HepG2 (cell line): Measurements from ENCODE around the gene RUSC1. TPM values are rescaled to one million over a fixed set of nuclear protein-coding genes. Genes with fewer than 3 reads are reported as not detected.

Source experiments
- HMG20A ChIP-seq: IDR thresholded peaks from 2 replicates; pipeline ENCODE4 v1.6.1; 2016; ENCODE audit warnings: borderline replicate concordance
- HMGXB4 ChIP-seq, 2 experiments: sonication (generic) in 1 of 2; formaldehyde crosslinking in 1 of 2; IDR thresholded peaks; 2 replicates each; pipeline versions ENCODE4 v1.4.0 to v1.6.1; 2018 to 2020; ENCODE audit warnings: missing genetic modification reagents in 2 of 2, borderline replicate concordance in 1 of 2, low read depth in 1 of 2, mild to moderate bottlenecking in 1 of 2, missing biosample characterization in 1 of 2
- JARID2 ChIP-seq: sonication (generic); formaldehyde crosslinking; IDR thresholded peaks from 2 replicates; pipeline ENCODE4 v1.8.1; 2023; ENCODE audit warnings: missing genetic modification reagents, inconsistent platforms; ENCODE audit not compliant: insufficient replicate concordance
- LCORL ChIP-seq, 2 experiments: fragments of 450-650 bp in 1 of 2; sonication (generic) in 1 of 2; formaldehyde crosslinking in 1 of 2; IDR thresholded peaks; 2 replicates each; pipeline versions ENCODE4 v1.5.0 to v1.6.1; 2017 to 2020; ENCODE audit warnings: antibody characterized with exemption in 1 of 2, missing genetic modification reagents in 1 of 2
- MEF2D ChIP-seq: sonication (generic); formaldehyde crosslinking; IDR thresholded peaks from 2 replicates; pipeline ENCODE4 v1.5.1; 2020; ENCODE audit warnings: mild to moderate bottlenecking, missing genetic modification reagents
- NCOR1 ChIP-seq: fragments of 200-600 bp; sonication (generic); IDR thresholded peaks from 2 replicates; pipeline ENCODE4 v1.7.0; 2017; ENCODE audit warnings: antibody characterized with exemption, low read length, borderline replicate concordance
- RAD51 ChIP-seq: fragments of 450-650 bp; IDR thresholded peaks from 2 replicates; pipeline ENCODE4 v1.6.1; 2016; ENCODE audit warnings: borderline replicate concordance
- TSC22D2 ChIP-seq: sonication (generic); formaldehyde crosslinking; IDR thresholded peaks from 2 replicates; pipeline ENCODE4 v1.5.1; 2020; ENCODE audit warnings: missing genetic modification reagents, mild to moderate bottlenecking, borderline replicate concordance
- USF2 ChIP-seq, 2 experiments: sonication (generic) in 1 of 2; formaldehyde crosslinking in 1 of 2; IDR thresholded peaks; 2 replicates each; pipeline versions ENCODE4 v1.5.1 to v1.6.1; 2011 to 2020; ENCODE audit warnings: borderline replicate concordance in 1 of 2, low read depth in 1 of 2, low read length in 1 of 2, mild to moderate bottlenecking in 1 of 2, missing genetic modification reagents in 1 of 2, moderate library complexity in 1 of 2
- ZBTB38 ChIP-seq: sonication (generic); formaldehyde crosslinking; IDR thresholded peaks from 2 replicates; pipeline ENCODE4 v1.5.1; 2020; ENCODE audit warnings: mild to moderate bottlenecking, missing genetic modification reagents
- ZNF274 ChIP-seq: sonication (generic); formaldehyde crosslinking; IDR thresholded peaks from 2 replicates; pipeline ENCODE4 v1.5.1; 2020; ENCODE audit warnings: mild to moderate bottlenecking, missing genetic modification reagents
- ZNF318 ChIP-seq: sonication (generic); formaldehyde crosslinking; IDR thresholded peaks from 2 replicates; pipeline ENCODE4 v1.4.0; 2020; ENCODE audit warnings: mild to moderate bottlenecking, missing genetic modification reagents
- ZNF451 ChIP-seq: sonication (generic); formaldehyde crosslinking; IDR thresholded peaks from 2 replicates; pipeline ENCODE4 v1.5.0; 2020; ENCODE audit warnings: mild to moderate bottlenecking, missing genetic modification reagents
- ZNF772 ChIP-seq: sonication (generic); formaldehyde crosslinking; IDR thresholded peaks from 2 replicates; pipeline ENCODE4 v1.5.0; 2020; ENCODE audit warnings: mild to moderate bottlenecking, missing genetic modification reagents
- polyA plus RNA-seq, 8 experiments: library from polyadenylated mRNA; depleted of rRNA in 3 of 8; stranded (reverse) in 7 of 8; unstranded in 1 of 8; fragments of >200 nt; fragmentation: Illumina TruSeq in 4 of 8; extraction: Trizol in 4 of 8; gene quantifications; 2 replicates each; pipeline versions ENCODE4 v1.2.1 to v1.2.3, GENCODE V29; 2011 to 2016; ENCODE audit warnings: low read depth in 4 of 8, missing spikeins in 1 of 8, mixed read lengths in 1 of 8; ENCODE audit not compliant: insufficient read depth in 1 of 8
- total RNA-seq, 5 experiments: library from RNA; depleted of rRNA; stranded (reverse); fragments of >200 nt; fragmentation: Illumina TruSeq; extraction: Trizol; gene quantifications; 2 replicates each; pipeline ENCODE4 v1.2.3, GENCODE V29; 2016; ENCODE audit warnings: low read depth in 1 of 5

RUSC1 gene
- total and polyA plus RNA-seq, 2 of the 13 experiments (the other 11 are each of a cell fraction or from before 2014, with no cell fraction given) = 18.7 to 20.4 TPM

GRCh38 chr1:155273343-155274245 lies 47.1 kb upstream of the RUSC1 start, which contains the start of gene CLK2 (continued):
- TF ChIP-seq USF2 (IDR thresholded peaks at IDR 0.05; ENCODE audit: low read depth, low read length) = peak; percentile 75
- peak; percentile 89; the same call in 1 of the 2 replicates for TF ChIP-seq USF2 (CRISPR knock-in tag; IDR thresholded peaks at IDR 0.05; ENCODE audit: borderline replicate concordance)
- peak; percentile 61 for TF ChIP-seq RAD51
- TF ChIP-seq ZBTB38 (CRISPR knock-in tag) = peak; percentile 10; the same call in 1 of the 2 replicates
- no peak for TF ChIP-seq LCORL (IDR thresholded peaks at IDR 0.05)
- TF ChIP-seq LCORL (CRISPR knock-in tag; IDR thresholded peaks at IDR 0.05) = 0 out of 2 replicates have a peak, but pooled peaks have one; percentile 17
- TF ChIP-seq NCOR1 = peak; percentile 42; the same call in 1 of the 2 replicates
- TF ChIP-seq TSC22D2 (CRISPR knock-in tag) = no peak
- TF ChIP-seq ZNF318 (CRISPR knock-in tag) = no peak
- no peak for TF ChIP-seq HMG20A
- TF ChIP-seq HMGXB4 (CRISPR knock-in tag; IDR thresholded peaks at IDR 0.05; ENCODE audit: borderline replicate concordance in 1 of 2, low read depth in 1 of 2) = peak in 1 of 2 experiments; percentile 77; a peak in 3 of 4 replicates
- TF ChIP-seq ZNF451 (CRISPR knock-in tag) = 0 out of 2 replicates have a peak, but pooled peaks have one; percentile 61
- peak; percentile 9; the same call in 1 of the 2 replicates for TF ChIP-seq MEF2D (CRISPR knock-in tag)
- TF ChIP-seq JARID2 (CRISPR knock-in tag) = no peak
- peak; percentile 88; the same call in 1 of the 2 replicates for TF ChIP-seq ZNF772 (CRISPR knock-in tag)
- TF ChIP-seq ZNF274 (CRISPR knock-in tag) = peak; percentile 84; the same call in 1 of the 2 replicates
